ENCODE measurements around the gene HIVEP3. TPM values are rescaled to one million over a fixed set of nuclear protein-coding genes. Genes with fewer than 3 reads are reported as not detected.

The HIVEP3 gene
- polyA plus RNA-seq, 1 of the 3 experiments (the other 2 are of a cell fraction) = 6.4 TPM

GRCh38 chr1:41478118-41478748 is 440.5 kb downstream of the HIVEP3 start:
- Histone ChIP-seq H3K9me3 (no peaks in the 10 kb centered on the region), H3K4me3 (ENCODE audit: low read depth in 2 of 2, low read length in 1 of 2) (no peak overlapping the region), H4K20me1 (ENCODE audit: insufficient read depth) (no peaks in the 10 kb centered on the region), H3K9ac (no peak overlapping the region), H3K79me2 (ENCODE audit: insufficient read depth) (0 out of 2 replicates have a peak, but pooled peaks cover 2% of the 10 kb centered on the region), H3K27me3 (ENCODE audit: insufficient read depth) (no peaks in the 10 kb centered on the region), H3K27ac (ENCODE audit: low read depth in 2 of 2, low read length in 1 of 2) (no peak overlapping the region; a peak in 1 of 4 replicates), H3K9me2 (no peaks in the 10 kb centered on the region), H3F3A (replicated peaks; ENCODE audit: insufficient read depth) (peaks cover 7% of the 10 kb centered on the region), H3K36me3 (replicated peaks in 1 of 2; ENCODE audit: control insufficient read depth in 1 of 2, insufficient read depth in 2 of 2, low read length in 1 of 2) (no peaks in the 10 kb centered on the region), H3K4me2 (no peak overlapping the region), H2AFZ (ENCODE audit: low read depth) (no peak overlapping the region), H3K4me1 (ENCODE audit: control insufficient read depth in 1 of 2, insufficient read depth in 2 of 2, low read depth in 1 of 2, low read length in 1 of 2) (peaks cover 49 to 70% of the 10 kb centered on the region in 2 experiments)
- 91% methylated on average over 12 of the region's 12 CpGs for WGBS (ENCODE audit: low lambda C conversion rate)
- POLR2A ChIA-PET = no interaction called here
- TF ChIP-seq TCF12 (IDR thresholded peaks at IDR 0.05) = no peak
- no peak for TF ChIP-seq CHD2 (IDR thresholded peaks at IDR 0.05; ENCODE audit: low read length, partially characterized antibody)
- no peak for TF ChIP-seq MXI1 (IDR thresholded peaks at IDR 0.05; ENCODE audit: low read depth, low read length)
- no peak for TF ChIP-seq ZBTB33 (IDR thresholded peaks at IDR 0.05; ENCODE audit: borderline replicate concordance, low read depth)
- no peak for TF ChIP-seq YY1 (IDR thresholded peaks at IDR 0.05; ENCODE audit: low read depth)
- no peak for TF ChIP-seq NRF1 (IDR thresholded peaks at IDR 0.05; ENCODE audit: low read depth, low read length)
- no peak for TF ChIP-seq SIN3A (IDR thresholded peaks at IDR 0.05; ENCODE audit: borderline replicate concordance, low read depth, low read length)
- no peak for TF ChIP-seq EP300 (IDR thresholded peaks at IDR 0.05; ENCODE audit: borderline replicate concordance in 1 of 2, low read depth in 1 of 2, low read length in 1 of 2)
- TF ChIP-seq GATA2 (CRISPR knock-in tag; IDR thresholded peaks at IDR 0.05) = no peak
- no peak for TF ChIP-seq FOXJ3 (CRISPR knock-in tag; IDR thresholded peaks at IDR 0.05)
- TF ChIP-seq, protein P1, sequence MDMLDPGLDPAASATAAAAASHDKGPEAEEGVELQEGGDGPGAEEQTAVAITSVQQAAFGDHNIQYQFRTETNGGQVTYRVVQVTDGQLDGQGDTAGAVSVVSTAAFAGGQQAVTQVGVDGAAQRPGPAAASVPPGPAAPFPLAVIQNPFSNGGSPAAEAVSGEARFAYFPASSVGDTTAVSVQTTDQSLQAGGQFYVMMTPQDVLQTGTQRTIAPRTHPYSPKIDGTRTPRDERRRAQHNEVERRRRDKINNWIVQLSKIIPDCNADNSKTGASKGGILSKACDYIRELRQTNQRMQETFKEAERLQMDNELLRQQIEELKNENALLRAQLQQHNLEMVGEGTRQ (IDR thresholded peaks at IDR 0.05; ENCODE audit: borderline replicate concordance, low read depth, low read length) = no peak
- TF ChIP-seq RCOR1 (IDR thresholded peaks at IDR 0.05; ENCODE audit: low read length) = no peak
- no peak for TF ChIP-seq RFX5 (IDR thresholded peaks at IDR 0.05; ENCODE audit: low read length)
- TF ChIP-seq, protein P2, sequence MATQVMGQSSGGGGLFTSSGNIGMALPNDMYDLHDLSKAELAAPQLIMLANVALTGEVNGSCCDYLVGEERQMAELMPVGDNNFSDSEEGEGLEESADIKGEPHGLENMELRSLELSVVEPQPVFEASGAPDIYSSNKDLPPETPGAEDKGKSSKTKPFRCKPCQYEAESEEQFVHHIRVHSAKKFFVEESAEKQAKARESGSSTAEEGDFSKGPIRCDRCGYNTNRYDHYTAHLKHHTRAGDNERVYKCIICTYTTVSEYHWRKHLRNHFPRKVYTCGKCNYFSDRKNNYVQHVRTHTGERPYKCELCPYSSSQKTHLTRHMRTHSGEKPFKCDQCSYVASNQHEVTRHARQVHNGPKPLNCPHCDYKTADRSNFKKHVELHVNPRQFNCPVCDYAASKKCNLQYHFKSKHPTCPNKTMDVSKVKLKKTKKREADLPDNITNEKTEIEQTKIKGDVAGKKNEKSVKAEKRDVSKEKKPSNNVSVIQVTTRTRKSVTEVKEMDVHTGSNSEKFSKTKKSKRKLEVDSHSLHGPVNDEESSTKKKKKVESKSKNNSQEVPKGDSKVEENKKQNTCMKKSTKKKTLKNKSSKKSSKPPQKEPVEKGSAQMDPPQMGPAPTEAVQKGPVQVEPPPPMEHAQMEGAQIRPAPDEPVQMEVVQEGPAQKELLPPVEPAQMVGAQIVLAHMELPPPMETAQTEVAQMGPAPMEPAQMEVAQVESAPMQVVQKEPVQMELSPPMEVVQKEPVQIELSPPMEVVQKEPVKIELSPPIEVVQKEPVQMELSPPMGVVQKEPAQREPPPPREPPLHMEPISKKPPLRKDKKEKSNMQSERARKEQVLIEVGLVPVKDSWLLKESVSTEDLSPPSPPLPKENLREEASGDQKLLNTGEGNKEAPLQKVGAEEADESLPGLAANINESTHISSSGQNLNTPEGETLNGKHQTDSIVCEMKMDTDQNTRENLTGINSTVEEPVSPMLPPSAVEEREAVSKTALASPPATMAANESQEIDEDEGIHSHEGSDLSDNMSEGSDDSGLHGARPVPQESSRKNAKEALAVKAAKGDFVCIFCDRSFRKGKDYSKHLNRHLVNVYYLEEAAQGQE (IDR thresholded peaks at IDR 0.05; ENCODE audit: low read depth, low read length) = no peak
- no peak for TF ChIP-seq FOXM1 (IDR thresholded peaks at IDR 0.05; ENCODE audit: low read depth)
- no peak for TF ChIP-seq TAF1 (IDR thresholded peaks at IDR 0.05; ENCODE audit: borderline replicate concordance, low read depth, low read length)
- TF ChIP-seq FOSL2 (IDR thresholded peaks at IDR 0.05; ENCODE audit: borderline replicate concordance, low read depth) = no peak
- TF ChIP-seq MEF2A (IDR thresholded peaks at IDR 0.05; ENCODE audit: borderline replicate concordance, low read depth) = no peak
- DNase-seq = no peak
- CTCF ChIA-PET = interaction anchor here (0.6 to 11.2 kb wide), 4 partner anchors 9 to 155 kb away, joined by 3 to 93 read pairs (median 4); no protein-coding TSS in a partner anchor
